ENCODE measurements around the gene LPIN2. TPM values are rescaled to one million over a fixed set of nuclear protein-coding genes. Genes with fewer than 3 reads are reported as not detected.

LPIN2 gene
- total and polyA plus RNA-seq, 2 of the 13 experiments (the other 11 are each of a cell fraction or from before 2014, with no cell fraction given), result 46.0 to 119 TPM

DNA sequence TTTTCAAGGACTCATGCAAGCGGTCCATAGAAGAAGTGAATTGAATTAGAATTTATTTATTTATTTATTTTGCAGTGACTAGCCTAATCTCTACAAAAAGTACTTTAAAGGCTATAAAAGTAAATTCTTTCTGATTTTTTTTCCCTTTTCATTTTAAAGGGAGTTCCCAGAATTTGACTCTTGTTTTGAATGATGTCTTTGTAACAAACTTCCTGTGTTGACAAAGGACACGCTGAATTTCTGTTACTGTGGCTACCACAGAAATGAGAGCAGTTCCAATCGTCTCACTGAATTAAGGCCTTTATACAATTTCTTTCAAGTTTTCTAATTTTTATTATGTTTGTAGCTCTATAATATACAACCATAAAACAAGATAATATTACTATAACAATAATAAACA, 46.3 kb upstream of the LPIN2 start (continued):
- TF ChIP-seq GABPA (IDR thresholded peaks at IDR 0.05; ENCODE audit: low read depth, low read length) (no peak), GABPA (CRISPR knock-in tag; IDR thresholded peaks at IDR 0.05; ENCODE audit: low read depth) (0 out of 2 replicates have a peak, but pooled peaks have one; percentile 31), ZNF543 (CRISPR knock-in tag; IDR thresholded peaks at IDR 0.05) (no peak), MEF2D (CRISPR knock-in tag; IDR thresholded peaks at IDR 0.05) (no peak; the same call in 1 of the 2 replicates), MBNL3 (CRISPR knock-in tag; conservative IDR thresholded peaks at IDR 0.05) (no peak), ZNF260 (CRISPR knock-in tag; IDR thresholded peaks at IDR 0.05; ENCODE audit: borderline replicate concordance, low read depth) (no peak), RFX3 (CRISPR knock-in tag; IDR thresholded peaks at IDR 0.05) (0 out of 2 replicates have a peak, but pooled peaks have one; percentile 23), ZNF569 (CRISPR knock-in tag; IDR thresholded peaks at IDR 0.05; ENCODE audit: borderline replicate concordance) (no peak), GATA4 (IDR thresholded peaks at IDR 0.05; ENCODE audit: borderline replicate concordance, low read depth) (no peak), ZNF333 (CRISPR knock-in tag; IDR thresholded peaks at IDR 0.05; ENCODE audit: borderline replicate concordance) (no peak), TMF1 (CRISPR knock-in tag; IDR thresholded peaks at IDR 0.05; ENCODE audit: low read depth) (no peak), MIER2 (CRISPR knock-in tag; IDR thresholded peaks at IDR 0.05) (no peak), SALL1 (CRISPR knock-in tag; IDR thresholded peaks at IDR 0.05) (no peak), NFIC (IDR thresholded peaks at IDR 0.05; ENCODE audit: low read length) (peak; percentile 34; the same call in 1 of the 2 replicates), ZSCAN21 (CRISPR knock-in tag; IDR thresholded peaks at IDR 0.05; ENCODE audit: borderline replicate concordance) (no peak)
- TF ChIP-seq, protein P1, sequence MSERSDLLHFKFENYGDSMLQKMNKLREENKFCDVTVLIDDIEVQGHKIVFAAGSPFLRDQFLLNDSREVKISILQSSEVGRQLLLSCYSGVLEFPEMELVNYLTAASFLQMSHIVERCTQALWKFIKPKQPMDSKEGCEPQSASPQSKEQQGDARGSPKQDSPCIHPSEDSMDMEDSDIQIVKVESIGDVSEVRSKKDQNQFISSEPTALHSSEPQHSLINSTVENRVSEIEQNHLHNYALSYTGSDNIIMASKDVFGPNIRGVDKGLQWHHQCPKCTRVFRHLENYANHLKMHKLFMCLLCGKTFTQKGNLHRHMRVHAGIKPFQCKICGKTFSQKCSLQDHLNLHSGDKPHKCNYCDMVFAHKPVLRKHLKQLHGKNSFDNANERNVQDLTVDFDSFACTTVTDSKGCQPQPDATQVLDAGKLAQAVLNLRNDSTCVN (CRISPR knock-in tag; IDR thresholded peaks at IDR 0.05; ENCODE audit: borderline replicate concordance), result no peak
- TF ChIP-seq, protein P2, sequence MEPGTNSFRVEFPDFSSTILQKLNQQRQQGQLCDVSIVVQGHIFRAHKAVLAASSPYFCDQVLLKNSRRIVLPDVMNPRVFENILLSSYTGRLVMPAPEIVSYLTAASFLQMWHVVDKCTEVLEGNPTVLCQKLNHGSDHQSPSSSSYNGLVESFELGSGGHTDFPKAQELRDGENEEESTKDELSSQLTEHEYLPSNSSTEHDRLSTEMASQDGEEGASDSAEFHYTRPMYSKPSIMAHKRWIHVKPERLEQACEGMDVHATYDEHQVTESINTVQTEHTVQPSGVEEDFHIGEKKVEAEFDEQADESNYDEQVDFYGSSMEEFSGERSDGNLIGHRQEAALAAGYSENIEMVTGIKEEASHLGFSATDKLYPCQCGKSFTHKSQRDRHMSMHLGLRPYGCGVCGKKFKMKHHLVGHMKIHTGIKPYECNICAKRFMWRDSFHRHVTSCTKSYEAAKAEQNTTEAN (CRISPR knock-in tag; conservative IDR thresholded peaks at IDR 0.05), result peak; percentile 13; the same call in 1 of the 2 replicates
- TF ChIP-seq, protein P3, sequence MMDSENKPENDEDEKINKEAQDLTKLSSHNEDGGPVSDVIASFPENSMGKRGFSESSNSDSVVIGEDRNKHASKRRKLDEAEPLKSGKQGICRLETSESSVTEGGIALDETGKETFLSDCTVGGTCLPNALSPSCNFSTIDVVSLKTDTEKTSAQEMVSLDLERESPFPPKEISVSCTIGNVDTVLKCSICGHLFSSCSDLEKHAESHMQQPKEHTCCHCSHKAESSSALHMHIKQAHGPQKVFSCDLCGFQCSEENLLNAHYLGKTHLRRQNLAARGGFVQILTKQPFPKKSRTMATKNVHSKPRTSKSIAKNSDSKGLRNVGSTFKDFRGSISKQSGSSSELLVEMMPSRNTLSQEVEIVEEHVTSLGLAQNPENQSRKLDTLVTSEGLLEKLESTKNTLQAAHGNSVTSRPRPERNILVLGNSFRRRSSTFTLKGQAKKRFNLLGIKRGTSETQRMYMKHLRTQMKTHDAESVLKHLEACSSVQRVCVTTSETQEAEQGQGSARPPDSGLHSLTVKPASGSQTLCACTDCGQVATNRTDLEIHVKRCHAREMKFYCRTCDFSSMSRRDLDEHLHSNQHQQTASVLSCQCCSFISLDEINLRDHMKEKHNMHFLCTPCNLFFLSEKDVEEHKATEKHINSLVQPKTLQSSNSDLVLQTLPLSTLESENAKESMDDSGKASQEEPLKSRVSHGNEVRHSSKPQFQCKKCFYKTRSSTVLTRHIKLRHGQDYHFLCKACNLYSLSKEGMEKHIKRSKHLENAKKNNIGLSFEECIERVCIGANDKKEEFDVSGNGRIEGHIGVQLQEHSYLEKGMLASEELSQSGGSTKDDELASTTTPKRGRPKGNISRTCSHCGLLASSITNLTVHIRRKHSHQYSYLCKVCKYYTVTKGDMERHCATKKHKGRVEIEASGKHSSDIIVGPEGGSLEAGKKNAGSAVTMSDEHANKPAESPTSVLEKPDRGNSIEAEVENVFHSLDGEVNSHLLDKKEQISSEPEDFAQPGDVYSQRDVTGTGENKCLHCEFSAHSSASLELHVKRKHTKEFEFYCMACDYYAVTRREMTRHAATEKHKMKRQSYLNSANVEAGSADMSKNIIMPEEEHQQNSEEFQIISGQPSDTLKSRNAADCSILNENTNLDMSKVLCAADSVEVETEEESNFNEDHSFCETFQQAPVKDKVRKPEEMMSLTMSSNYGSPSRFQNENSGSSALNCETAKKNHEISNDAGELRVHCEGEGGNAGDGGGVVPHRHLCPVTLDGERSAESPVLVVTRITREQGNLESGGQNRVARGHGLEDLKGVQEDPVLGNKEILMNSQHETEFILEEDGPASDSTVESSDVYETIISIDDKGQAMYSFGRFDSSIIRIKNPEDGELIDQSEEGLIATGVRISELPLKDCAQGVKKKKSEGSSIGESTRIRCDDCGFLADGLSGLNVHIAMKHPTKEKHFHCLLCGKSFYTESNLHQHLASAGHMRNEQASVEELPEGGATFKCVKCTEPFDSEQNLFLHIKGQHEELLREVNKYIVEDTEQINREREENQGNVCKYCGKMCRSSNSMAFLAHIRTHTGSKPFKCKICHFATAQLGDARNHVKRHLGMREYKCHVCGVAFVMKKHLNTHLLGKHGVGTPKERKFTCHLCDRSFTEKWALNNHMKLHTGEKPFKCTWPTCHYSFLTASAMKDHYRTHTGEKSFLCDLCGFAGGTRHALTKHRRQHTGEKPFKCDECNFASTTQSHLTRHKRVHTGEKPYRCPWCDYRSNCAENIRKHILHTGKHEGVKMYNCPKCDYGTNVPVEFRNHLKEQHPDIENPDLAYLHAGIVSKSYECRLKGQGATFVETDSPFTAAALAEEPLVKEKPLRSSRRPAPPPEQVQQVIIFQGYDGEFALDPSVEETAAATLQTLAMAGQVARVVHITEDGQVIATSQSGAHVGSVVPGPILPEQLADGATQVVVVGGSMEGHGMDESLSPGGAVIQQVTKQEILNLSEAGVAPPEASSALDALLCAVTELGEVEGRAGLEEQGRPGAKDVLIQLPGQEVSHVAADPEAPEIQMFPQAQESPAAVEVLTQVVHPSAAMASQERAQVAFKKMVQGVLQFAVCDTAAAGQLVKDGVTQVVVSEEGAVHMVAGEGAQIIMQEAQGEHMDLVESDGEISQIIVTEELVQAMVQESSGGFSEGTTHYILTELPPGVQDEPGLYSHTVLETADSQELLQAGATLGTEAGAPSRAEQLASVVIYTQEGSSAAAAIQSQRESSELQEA (CRISPR knock-in tag; IDR thresholded peaks at IDR 0.05; ENCODE audit: not compliant biosample characterization), result no peak

All from HepG2 (cell line).